Esophagus muscularis mucosa (tissue), 4 donors: ENCODE data around the gene MXRA8.

ENCODE experiments used
- CTCF ChIP-seq, 3 experiments: fragments of 200-600 bp in 2 of 3; fragments of 450-650 bp in 1 of 3; sonication (generic) in 2 of 3; IDR thresholded peaks; one replicate each; pipeline ENCODE4 v1.5.1; 2017 to 2019; ENCODE audit warnings: antibody characterized with exemption in 3 of 3, mild to moderate bottlenecking in 2 of 3, moderate library complexity in 1 of 3
- EP300 ChIP-seq: sonication (generic); formaldehyde crosslinking; IDR thresholded peaks from one replicate; pipeline ENCODE4 v1.6.1; 2017; ENCODE audit warnings: antibody characterized with exemption
- POLR2A ChIP-seq: fragments of 450-650 bp; IDR thresholded peaks from one replicate; pipeline ENCODE4 v1.6.1; 2017; ENCODE audit warnings: antibody characterized with exemption, moderate library complexity, mild to moderate bottlenecking, low read depth
- POLR2AphosphoS5 ChIP-seq, 2 donors: sonication (generic); formaldehyde crosslinking; IDR thresholded peaks; one replicate each; pipeline ENCODE4 v1.6.1; 2017; ENCODE audit warnings: antibody characterized with exemption in 2 of 2

DNA sequence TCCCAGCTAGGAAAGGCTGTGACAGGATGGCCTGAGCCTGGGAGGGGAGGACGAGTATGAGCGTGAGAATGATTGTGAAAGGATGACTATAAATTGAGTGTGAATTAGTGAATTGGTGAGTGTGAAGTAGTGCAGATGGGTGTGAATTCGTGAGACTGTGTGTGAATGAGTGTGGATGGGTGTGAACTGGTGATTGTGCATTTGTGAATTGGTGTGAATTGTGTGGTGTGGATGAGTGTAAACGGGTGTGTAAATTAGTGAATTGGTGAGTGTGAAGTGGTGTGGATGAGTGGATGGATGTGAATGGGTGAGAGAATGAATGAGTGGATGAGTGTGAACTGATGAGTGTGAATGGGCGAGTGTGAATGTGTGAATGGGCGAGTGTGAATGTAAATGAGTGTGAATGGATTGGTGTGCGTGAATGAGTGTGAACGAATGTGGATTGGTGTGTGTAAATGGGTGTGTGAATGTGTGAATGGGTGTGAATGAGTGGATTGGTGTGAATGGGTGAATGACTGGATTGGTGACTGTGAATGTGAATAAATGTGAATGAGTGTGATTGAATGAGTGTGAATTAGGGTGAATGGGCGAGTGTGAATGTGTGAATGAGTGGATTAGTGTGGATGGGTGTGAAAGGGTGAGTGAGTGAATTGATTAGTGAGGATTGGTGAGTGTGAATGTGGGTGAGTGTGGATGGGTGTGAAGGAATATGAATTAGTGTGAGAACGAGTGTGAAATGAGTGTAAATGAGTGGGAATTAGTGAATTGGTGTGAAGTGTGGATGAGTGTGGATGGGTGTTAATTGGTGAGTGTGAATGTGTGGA is 7.7 kb upstream of the MXRA8 start:
- TF ChIP-seq EP300, result no peak
- no peak for TF ChIP-seq CTCF (IDR thresholded peaks at IDR 0.05)
- no peak for TF ChIP-seq POLR2A
- TF ChIP-seq POLR2AphosphoS5 (IDR thresholded peaks at IDR 0.05), result no peak
